H1 (cell line): Measurements from ENCODE around the gene ACAD11. TPM values are rescaled to one million over a fixed set of nuclear protein-coding genes. Genes with fewer than 3 reads are reported as not detected.

ENCODE experiments used
- EGR1 ChIP-seq: IDR thresholded peaks from 2 replicates; pipeline ENCODE4 v1.6.1; 2011; ENCODE audit warnings: low read depth, low read length, borderline replicate concordance
- JUN ChIP-seq: IDR thresholded peaks from 2 replicates; pipeline ENCODE4 v1.6.1; 2011; ENCODE audit warnings: low read depth, mild to moderate bottlenecking, improper control_type of control experiment, low read length
- PHF8 ChIP-seq: fragments of 200-600 bp; sonication (generic); conservative IDR thresholded peaks from 2 replicates; pipeline ENCODE4 v1.7.1; 2012; ENCODE audit warnings: low read depth, mild to moderate bottlenecking, inconsistent platforms, low read length, moderate library complexity
- POU5F1 ChIP-seq: IDR thresholded peaks from 2 replicates; pipeline ENCODE4 v1.6.1; 2011; ENCODE audit warnings: low read depth, mild to moderate bottlenecking, low read length, moderate library complexity
- RNF2 ChIP-seq: fragments of 200-900, 300-1000 bp; sonication (generic); IDR thresholded peaks from 2 replicates; pipeline ENCODE4 v1.7.1; 2016; ENCODE audit warnings: borderline replicate concordance, low read depth, mild to moderate bottlenecking, antibody characterized with exemption, low read length; ENCODE audit not compliant: poor library complexity, severe bottlenecking; ENCODE audit errors: missing control alignments
- TBP ChIP-seq: IDR thresholded peaks from 2 replicates; pipeline ENCODE4 v1.6.1; 2011; ENCODE audit warnings: low read depth, low read length, improper control_type of control experiment
- polyA plus RNA-seq, 7 experiments: library from polyadenylated mRNA; depleted of rRNA in 3 of 7; stranded (reverse) in 5 of 7; unstranded in 2 of 7; fragments of >200 nt in 5 of 7; fragments of 200-250 nt in 2 of 7; gene quantifications; 1 replicate in 5 of 7; 2 replicates in 1 of 7; 4 replicates in 1 of 7; pipeline versions ENCODE4 v1.2.1 to v1.2.3, GENCODE V29; 2011 to 2013; ENCODE audit warnings: missing spikeins in 2 of 7, mixed read lengths in 2 of 7
- total RNA-seq: library from RNA; stranded (reverse); fragmentation: NEBNext Ultra II Directional; extraction: Animal tissue kit (Norgen Biotek cat#: 25700); gene quantifications from 2 replicates; pipeline ENCODE4 v1.2.1, GENCODE V29; 2021

The ACAD11 gene
- total and polyA plus RNA-seq, 2 of the 8 experiments (the other 6 are each of a cell fraction or from before 2014, with no cell fraction given): 5.5 to 11.0 TPM

GRCh38 chr3:132681421-132681820 is 21.8 kb upstream of the ACAD11 start (continued):
- TF ChIP-seq JUN (no peak), PHF8 (no peak), POU5F1 (no peak), RNF2 (no peak), TBP (no peak), EGR1 (no peak)
